GM12872 (cell line): Measurements from ENCODE around the gene RAB24.
A peak's percentile ranks its signal among the peaks of the same experiment; 100 is the strongest.

ENCODE experiments used
- CTCF ChIP-seq: IDR thresholded peaks from 3 replicates; pipeline ENCODE4 v1.5.1; 2011; ENCODE audit warnings: low read depth, mild to moderate bottlenecking, low read length, moderate library complexity; ENCODE audit not compliant: insufficient read depth

The RAB24 gene

GRCh38 chr5:177303121-177303924 is at the start of gene RAB24, which contains the start of gene PRELID1:
Gene RAB24 (minus strand): TSS chr5:177303719. CDS start chr5:177303288, 431 bp downstream.
Gene PRELID1 (plus strand): TSS chr5:177303799. CDS start chr5:177303986, 187 bp downstream.
- peak; percentile 41; the same call in 2 of the 3 replicates for TF ChIP-seq CTCF

- no peak for TF ChIP-seq CTCF
Observed at GRCh38 chr5:177353093-177353492, 49.6 kb upstream of the RAB24 start.

- TF ChIP-seq CTCF = no peak
Observed at GRCh38 chr5:177351392-177352329, 48.1 kb upstream of the RAB24 start, which contains the start of gene LMAN2. Gene LMAN2 (minus strand): TSS chr5:177351668. CDS start chr5:177351647, 21 bp downstream.

GRCh38 chr5:177350776-177351391 is 47.4 kb upstream of the RAB24 start:
- no peak for TF ChIP-seq CTCF

GRCh38 chr5:177349762-177350161 is 46.2 kb upstream of the RAB24 start:
- no peak for TF ChIP-seq CTCF

- TF ChIP-seq CTCF = no peak
Observed at GRCh38 chr5:177349362-177349647, 45.8 kb upstream of the RAB24 start.

- no peak for TF ChIP-seq CTCF
Observed at GRCh38 chr5:177347699-177348098, 44.2 kb upstream of the RAB24 start.
